ENCODE data around the gene TEPSIN.

TEPSIN gene

DNA sequence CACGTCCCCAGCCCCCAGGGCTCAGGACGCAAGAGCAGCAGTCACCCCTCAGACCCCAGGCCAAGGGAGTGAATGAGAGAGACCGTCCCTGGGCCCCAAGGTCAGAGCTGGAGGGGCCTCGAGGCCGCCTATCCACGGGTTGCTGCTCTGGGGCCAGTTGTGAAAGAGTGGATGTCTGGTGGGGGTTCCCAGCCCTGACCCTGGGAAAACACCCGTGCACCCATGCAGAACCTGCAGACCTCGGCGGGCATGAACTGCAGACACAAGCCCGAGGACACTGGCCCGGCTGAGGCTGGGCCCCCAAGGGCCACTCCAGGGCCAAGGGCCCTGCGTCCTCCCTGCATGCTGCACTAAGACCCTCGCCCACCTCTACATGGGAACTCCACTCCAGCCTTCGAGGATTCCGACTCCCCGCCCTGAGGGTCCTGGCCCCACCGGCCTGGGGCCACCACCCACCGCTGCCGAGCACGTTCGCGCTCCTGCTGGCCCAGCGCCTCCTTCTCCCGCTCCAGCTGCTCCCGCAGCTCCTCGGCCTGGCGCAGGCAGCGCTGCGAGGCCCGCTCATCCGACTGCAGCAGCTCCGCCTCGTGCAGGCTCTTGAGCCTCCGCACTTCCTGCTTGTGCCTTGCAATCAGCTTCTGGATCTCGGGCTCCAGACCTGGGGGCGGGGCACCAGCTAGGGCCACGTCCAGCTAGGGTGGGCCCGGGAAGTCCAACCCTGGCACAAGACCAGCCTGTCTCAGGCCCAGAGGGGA is 45.2 kb downstream of the TEPSIN start:
- Histone ChIP-seq H2AFZ (no peak overlapping the region), H3K9me3 (ENCODE audit: control insufficient read depth, low read length) (no peaks in the 10 kb centered on the region), H3K79me2 (no peaks in the 10 kb centered on the region), H3K36me3 (ENCODE audit: control insufficient read depth, insufficient read depth, low read length) (no peaks in the 10 kb centered on the region), H3K27ac (no peak overlapping the region), H3K4me3 (ENCODE audit: low read depth, low read length) (no peak overlapping the region), H3K9ac (no peak overlapping the region), H3K4me1 (no peaks in the 10 kb centered on the region), H3K27me3 (ENCODE audit: control insufficient read depth, insufficient read depth, low read length) (no peaks in the 10 kb centered on the region), H3K4me2 (ENCODE audit: low read length) (no peak overlapping the region)
- TF ChIP-seq CTCF (IDR thresholded peaks at IDR 0.05), result no peak

DNA sequence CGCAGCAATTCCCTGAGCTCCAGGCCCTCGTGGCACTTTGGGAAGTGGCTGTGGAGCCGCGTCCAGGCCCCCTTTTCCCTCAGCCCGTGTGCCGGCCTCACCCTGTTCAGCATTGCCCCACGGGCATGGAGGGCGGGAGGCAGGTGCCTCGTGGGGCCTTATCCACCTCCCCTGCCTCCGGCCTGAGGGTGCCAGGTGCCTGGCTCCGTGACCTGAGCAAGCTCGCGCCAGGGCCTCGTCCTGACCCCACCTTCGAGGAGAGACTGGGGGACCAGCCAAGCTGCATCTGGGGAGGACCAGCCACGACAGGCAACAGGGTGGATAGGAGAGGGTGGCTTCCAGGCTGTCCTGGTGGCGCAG is 45.8 kb downstream of the TEPSIN start:
- no peak overlapping the region for H2AFZ ChIP-seq
- no peaks in the 10 kb centered on the region for H3K79me2 ChIP-seq
- H3K9me3 ChIP-seq (ENCODE audit: control insufficient read depth, low read length), result no peaks in the 10 kb centered on the region
- no peaks in the 10 kb centered on the region for H3K4me1 ChIP-seq
- H3K27ac ChIP-seq, result no peak overlapping the region
- no peaks in the 10 kb centered on the region for H3K27me3 ChIP-seq (ENCODE audit: control insufficient read depth, insufficient read depth, low read length)
- no peak for TF ChIP-seq CTCF (IDR thresholded peaks at IDR 0.05)
- no peaks in the 10 kb centered on the region for H3K36me3 ChIP-seq (ENCODE audit: control insufficient read depth, insufficient read depth, low read length)
- no peak overlapping the region for H3K9ac ChIP-seq
- no peak overlapping the region for H3K4me3 ChIP-seq (ENCODE audit: low read depth, low read length)
- no peak overlapping the region for H3K4me2 ChIP-seq (ENCODE audit: low read length)

DNA sequence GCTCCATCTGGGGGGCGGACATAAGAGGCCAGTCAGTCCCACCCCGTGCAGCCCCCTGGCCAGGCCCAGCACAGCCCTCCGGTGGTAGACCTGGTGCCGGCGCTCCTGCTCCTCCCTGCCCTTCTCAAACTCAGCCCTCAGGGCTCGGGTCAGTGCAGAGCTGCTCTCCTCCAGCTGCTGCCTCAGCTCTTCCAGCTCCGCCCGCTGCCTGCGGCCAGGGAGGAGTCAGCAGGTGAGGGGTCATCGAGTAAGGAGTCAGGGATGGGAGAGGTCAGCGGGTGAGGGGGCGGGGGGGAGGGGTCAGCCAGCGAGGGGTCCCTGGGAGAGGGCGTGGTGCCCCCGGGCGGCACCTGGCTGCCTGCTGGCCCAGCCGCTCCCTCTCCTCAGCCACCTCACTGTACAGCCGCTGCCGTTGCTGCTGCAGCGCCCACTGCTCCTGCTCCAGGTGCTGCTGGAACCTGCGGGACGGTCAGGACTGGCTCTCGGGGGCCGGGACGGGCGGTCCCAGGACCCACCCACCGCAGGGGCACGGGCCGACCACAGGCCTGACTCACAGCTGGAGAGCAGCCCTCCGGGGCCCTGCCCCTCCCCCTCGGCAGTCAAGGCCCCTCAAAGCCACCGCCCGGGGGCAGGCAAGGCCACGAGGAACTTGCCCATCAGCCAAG is 46.3 kb downstream of the TEPSIN start:
- no peak overlapping the region for H3K27ac ChIP-seq
- H3K4me3 ChIP-seq (ENCODE audit: low read depth, low read length), result no peak overlapping the region
- no peak for TF ChIP-seq CTCF (IDR thresholded peaks at IDR 0.05)
- no peak overlapping the region for H2AFZ ChIP-seq
- H3K79me2 ChIP-seq, result no peaks in the 10 kb centered on the region
- no peak overlapping the region for H3K4me2 ChIP-seq (ENCODE audit: low read length)
- H3K9ac ChIP-seq, result no peak overlapping the region
- no peaks in the 10 kb centered on the region for H3K27me3 ChIP-seq (ENCODE audit: control insufficient read depth, insufficient read depth, low read length)
- H3K36me3 ChIP-seq (ENCODE audit: control insufficient read depth, insufficient read depth, low read length), result no peaks in the 10 kb centered on the region
- H3K9me3 ChIP-seq (ENCODE audit: control insufficient read depth, low read length), result no peaks in the 10 kb centered on the region
- no peaks in the 10 kb centered on the region for H3K4me1 ChIP-seq

- TF ChIP-seq CTCF (IDR thresholded peaks at IDR 0.05), result no peak
- Histone ChIP-seq H3K27me3 (ENCODE audit: control insufficient read depth, insufficient read depth, low read length) (no peaks in the 10 kb centered on the region), H3K9me3 (ENCODE audit: control insufficient read depth, low read length) (no peaks in the 10 kb centered on the region), H3K79me2 (no peaks in the 10 kb centered on the region), H3K9ac (no peak overlapping the region), H3K36me3 (ENCODE audit: control insufficient read depth, insufficient read depth, low read length) (no peaks in the 10 kb centered on the region), H3K27ac (no peak overlapping the region), H3K4me2 (ENCODE audit: low read length) (no peak overlapping the region), H3K4me1 (no peaks in the 10 kb centered on the region), H3K4me3 (ENCODE audit: low read depth, low read length) (no peak overlapping the region), H2AFZ (no peak overlapping the region)
These were observed 47.2 kb downstream of the TEPSIN start for GRCh38 chr17:81191646-81192045.

GRCh38 chr17:81191116-81191515 is 47.7 kb downstream of the TEPSIN start:
- no peak overlapping the region for H3K4me3 ChIP-seq (ENCODE audit: low read depth, low read length)
- no peaks in the 10 kb centered on the region for H3K4me1 ChIP-seq
- no peak for TF ChIP-seq CTCF (IDR thresholded peaks at IDR 0.05)
- H3K79me2 ChIP-seq, result no peaks in the 10 kb centered on the region
- no peaks in the 10 kb centered on the region for H3K36me3 ChIP-seq (ENCODE audit: control insufficient read depth, insufficient read depth, low read length)
- no peaks in the 10 kb centered on the region for H3K27me3 ChIP-seq (ENCODE audit: control insufficient read depth, insufficient read depth, low read length)
- H3K4me2 ChIP-seq (ENCODE audit: low read length), result no peak overlapping the region
- H3K27ac ChIP-seq, result no peak overlapping the region
- no peak overlapping the region for H3K9ac ChIP-seq
- no peak overlapping the region for H2AFZ ChIP-seq
- H3K9me3 ChIP-seq (ENCODE audit: control insufficient read depth, low read length), result no peaks in the 10 kb centered on the region

Data from parathyroid adenoma (tissue), 2 donors.